GM18526 (cell line): ENCODE data around the gene E2F3.
A peak's percentile ranks its signal among the peaks of the same experiment; 100 is the strongest.

Experiments used
- POLR2A ChIP-seq: IDR thresholded peaks from 3 replicates; pipeline ENCODE4 v1.6.1; 2011; ENCODE audit not compliant: insufficient read length; ENCODE audit errors: extremely low read depth

E2F3 gene

GRCh38 chr6:20401205-20402091, at the start of gene E2F3:
Gene E2F3 (plus strand): TSS chr6:20401879. CDS start chr6:20402233, 354 bp downstream.
- peak; percentile 93 for TF ChIP-seq POLR2A

GRCh38 chr6:20352346-20352745, 49.3 kb upstream of the E2F3 start:
- no peak for TF ChIP-seq POLR2A

- TF ChIP-seq POLR2A: no peak
Observed at GRCh38 chr6:20353134-20353533, 48.5 kb upstream of the E2F3 start.

- TF ChIP-seq POLR2A: no peak
Observed at GRCh38 chr6:20354366-20354765, 47.3 kb upstream of the E2F3 start.

- TF ChIP-seq POLR2A: no peak
Observed at GRCh38 chr6:20360471-20361119, 41.1 kb upstream of the E2F3 start.

GRCh38 chr6:20362623-20363022, 39.1 kb upstream of the E2F3 start:
- no peak for TF ChIP-seq POLR2A

GRCh38 chr6:20364327-20364726, 37.4 kb upstream of the E2F3 start:
- TF ChIP-seq POLR2A: no peak

- TF ChIP-seq POLR2A: no peak
Observed at GRCh38 chr6:20365456-20365855, 36.2 kb upstream of the E2F3 start.

- TF ChIP-seq POLR2A: no peak
Observed at GRCh38 chr6:20366082-20366830, 35.4 kb upstream of the E2F3 start.

- no peak for TF ChIP-seq POLR2A
Observed at GRCh38 chr6:20367743-20368485, 33.8 kb upstream of the E2F3 start.

GRCh38 chr6:20370393-20370792, 31.3 kb upstream of the E2F3 start:
- no peak for TF ChIP-seq POLR2A

GRCh38 chr6:20370801-20371200, 30.9 kb upstream of the E2F3 start:
- no peak for TF ChIP-seq POLR2A

- no peak for TF ChIP-seq POLR2A
Observed at GRCh38 chr6:20375436-20375835, 26.2 kb upstream of the E2F3 start.

- TF ChIP-seq POLR2A: no peak
Observed at GRCh38 chr6:20377623-20378265, 23.9 kb upstream of the E2F3 start.
